K562 (cell line): ENCODE results near the gene CCDC69. TPM values are rescaled to one million over a fixed set of nuclear protein-coding genes. Genes with fewer than 3 reads are reported as not detected.

ENCODE experiments used
- CBFA2T2 ChIP-seq: fragments of 450-650 bp; conservative IDR thresholded peaks from 2 replicates; pipeline ENCODE4 v1.6.1; 2017; ENCODE audit warnings: mild to moderate bottlenecking
- CHD2 ChIP-seq: IDR thresholded peaks from 2 replicates; pipeline ENCODE4 v1.6.1; 2011; ENCODE audit warnings: low read depth, low read length
- CXXC5 ChIP-seq: fragments of 250-450 bp; sonication (Bioruptor Pico); IDR thresholded peaks from 2 replicates; pipeline ENCODE4 v1.8.0; 2022; ENCODE audit warnings: inconsistent platforms, mild to moderate bottlenecking, moderate library complexity
- EP300 ChIP-seq: IDR thresholded peaks from 2 replicates; pipeline ENCODE4 v1.6.1; 2012; ENCODE audit warnings: low read length, improper control_type of control experiment
- HSF4 ChIP-seq: fragments of 250-450 bp; sonication (Bioruptor Pico); IDR thresholded peaks from 2 replicates; pipeline ENCODE4 v2.1.2; 2022; ENCODE audit warnings: mild to moderate bottlenecking, moderate library complexity, borderline replicate concordance
- KDM5B ChIP-seq: fragments of 200-600 bp; sonication (generic); IDR thresholded peaks from 2 replicates; pipeline ENCODE4 v1.6.1; 2012; ENCODE audit warnings: low read depth, mild to moderate bottlenecking, moderate library complexity, low read length, control low read depth, inconsistent platforms; ENCODE audit not compliant: insufficient replicate concordance
- MCM7 ChIP-seq, 2 experiments: fragments of 450-650 bp; IDR thresholded peaks; 2 replicates each; pipeline ENCODE4 v1.6.1; 2016 to 2018
- NBN ChIP-seq: fragments of 450-650 bp; IDR thresholded peaks from 2 replicates; pipeline ENCODE4 v1.6.1; 2016; ENCODE audit warnings: low read depth, mild to moderate bottlenecking
- NFIX ChIP-seq: fragments of 250-450 bp; sonication (Bioruptor Pico); IDR thresholded peaks from 2 replicates; pipeline ENCODE4 v1.4.0; 2020; ENCODE audit warnings: low read depth, mild to moderate bottlenecking, moderate library complexity
- NFYB ChIP-seq: IDR thresholded peaks from 2 replicates; pipeline ENCODE4 v1.6.1; 2011; ENCODE audit warnings: mild to moderate bottlenecking, moderate library complexity; ENCODE audit not compliant: insufficient read length; ENCODE audit errors: extremely low read depth
- NR1H2 ChIP-seq: sonication (generic); formaldehyde crosslinking; IDR thresholded peaks from 2 replicates; pipeline ENCODE4 v1.4.0; 2020; ENCODE audit warnings: mild to moderate bottlenecking, missing genetic modification reagents
- RCOR1 ChIP-seq, 2 experiments: IDR thresholded peaks; 2 replicates each; pipeline ENCODE4 v1.6.1; 2012; ENCODE audit warnings: low read depth in 2 of 2, low read length in 2 of 2, borderline replicate concordance in 1 of 2, improper control_type of control experiment in 1 of 2
- SAFB2 ChIP-seq: fragments of 200-400 bp; formaldehyde crosslinking; IDR thresholded peaks from 2 replicates; pipeline ENCODE4 v1.6.1; 2018; ENCODE audit warnings: borderline replicate concordance, low read length, low read depth, moderate library complexity; ENCODE audit not compliant: severe bottlenecking
- polyA plus RNA-seq, 8 experiments: library from polyadenylated mRNA; depleted of rRNA in 4 of 8; stranded (reverse) in 5 of 8; unstranded in 3 of 8; fragments of >200 nt; fragmentation: Nextera tagmentation in 2 of 8; fragmentation: Illumina TruSeq in 1 of 8; extraction: Ambion mirVana in 2 of 8; extraction: Trizol in 1 of 8; gene quantifications; 2 replicates each; pipeline versions ENCODE4 v1.2.1 to v1.2.3, GENCODE V29; 2011 to 2014; ENCODE audit warnings: inconsistent platforms in 1 of 8, missing spikeins in 1 of 8
- total RNA-seq, 7 experiments: library from RNA; depleted of rRNA in 6 of 7; stranded (reverse); fragments of >200 nt in 6 of 7; fragmentation: Illumina TruSeq in 2 of 7; extraction: Trizol in 2 of 7; gene quantifications; 2 replicates each; pipeline versions ENCODE4 v1.2.1 to v1.2.3, GENCODE V29; 2011 to 2021; ENCODE audit warnings: low replicate concordance in 1 of 7
- TF ChIP-seq, protein P1 (sequence below): conservative IDR thresholded peaks from 2 replicates; pipeline ENCODE4 v1.6.1; 2011; ENCODE audit warnings: low read depth, mild to moderate bottlenecking, low read length; ENCODE audit not compliant: control insufficient read depth
- TF ChIP-seq, protein P2 (sequence below): fragments of 200-800 bp; sonication (Bioruptor generic); IDR thresholded peaks from 2 replicates; pipeline ENCODE4 v1.6.1; 2016; ENCODE audit warnings: missing genetic modification characterization, missing compliant biosample characterization
- TF ChIP-seq, protein P3 (sequence below): fragments of 250-450 bp; sonication (Bioruptor Pico); IDR thresholded peaks from 2 replicates; pipeline ENCODE4 v1.5.1; 2021; ENCODE audit warnings: mild to moderate bottlenecking
- TF ChIP-seq, protein P4 (sequence below), 2 experiments: fragments of 250-450 bp in 1 of 2; fragments of 450-650 bp in 1 of 2; sonication (Bioruptor Pico) in 1 of 2; IDR thresholded peaks; 2 replicates each; pipeline versions ENCODE4 v1.6.1 to v1.8.0; 2016 to 2021; ENCODE audit warnings: mild to moderate bottlenecking in 2 of 2, moderate library complexity in 2 of 2, missing compliant biosample characterization in 1 of 2, missing genetic modification characterization in 1 of 2

The CCDC69 gene
- total and polyA plus RNA-seq, 9 of the 15 experiments (the other 6 are each of a cell fraction or from before 2014, with no cell fraction given) = 0.65 to 12.2 (median 7.6) TPM

DNA sequence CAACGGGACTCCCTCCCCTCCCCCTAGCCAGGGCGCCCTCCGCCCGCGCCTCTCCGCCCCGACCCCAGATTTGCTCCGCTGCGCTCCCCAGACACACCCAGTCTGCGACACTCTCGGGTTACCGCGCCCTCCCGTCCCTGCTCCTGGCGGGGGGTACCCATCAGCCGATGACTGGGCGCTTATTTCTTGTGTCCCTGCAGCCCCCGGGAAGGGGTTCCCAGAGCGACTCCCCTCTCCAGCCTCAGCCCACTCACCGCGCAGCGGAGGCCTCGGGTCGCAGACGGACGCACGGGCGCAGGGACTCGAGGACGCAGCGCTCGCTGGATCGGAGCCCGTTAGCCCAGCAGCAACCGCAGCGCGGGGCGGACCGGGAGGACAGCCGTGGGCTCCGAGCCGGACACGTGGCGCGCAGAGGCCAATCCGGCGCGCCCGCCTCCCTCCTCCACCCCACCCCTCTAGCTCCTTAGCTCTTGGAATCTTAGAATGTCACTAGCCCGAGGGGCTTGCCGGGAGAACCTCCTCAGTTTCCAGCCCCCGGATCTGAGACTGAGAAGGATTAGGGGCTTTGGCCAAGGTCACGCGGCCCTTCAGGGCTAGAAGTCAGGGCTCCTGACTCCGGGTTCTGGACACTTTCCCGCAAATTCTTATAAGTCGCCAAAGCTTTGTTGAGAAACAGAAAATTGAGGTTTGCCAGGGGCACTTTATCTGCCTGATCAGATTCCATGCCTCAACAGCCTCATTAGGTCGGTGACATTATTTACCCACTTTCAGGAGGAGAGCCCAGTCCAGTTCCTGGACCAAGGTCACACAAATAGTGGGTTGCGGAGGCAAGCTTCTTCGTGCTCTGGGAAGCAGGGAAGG lies 66.2 kb downstream of the CCDC69 start, which contains the start of gene ANXA6 (continued):
- TF ChIP-seq, protein P1, sequence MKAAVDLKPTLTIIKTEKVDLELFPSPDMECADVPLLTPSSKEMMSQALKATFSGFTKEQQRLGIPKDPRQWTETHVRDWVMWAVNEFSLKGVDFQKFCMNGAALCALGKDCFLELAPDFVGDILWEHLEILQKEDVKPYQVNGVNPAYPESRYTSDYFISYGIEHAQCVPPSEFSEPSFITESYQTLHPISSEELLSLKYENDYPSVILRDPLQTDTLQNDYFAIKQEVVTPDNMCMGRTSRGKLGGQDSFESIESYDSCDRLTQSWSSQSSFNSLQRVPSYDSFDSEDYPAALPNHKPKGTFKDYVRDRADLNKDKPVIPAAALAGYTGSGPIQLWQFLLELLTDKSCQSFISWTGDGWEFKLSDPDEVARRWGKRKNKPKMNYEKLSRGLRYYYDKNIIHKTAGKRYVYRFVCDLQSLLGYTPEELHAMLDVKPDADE = peak; percentile 90; the same call in 1 of the 2 replicates
- peak; percentile 74 for TF ChIP-seq NFYB
- no peak for TF ChIP-seq NR1H2 (CRISPR knock-in tag)
- TF ChIP-seq CHD2 = no peak
- TF ChIP-seq, protein P2, sequence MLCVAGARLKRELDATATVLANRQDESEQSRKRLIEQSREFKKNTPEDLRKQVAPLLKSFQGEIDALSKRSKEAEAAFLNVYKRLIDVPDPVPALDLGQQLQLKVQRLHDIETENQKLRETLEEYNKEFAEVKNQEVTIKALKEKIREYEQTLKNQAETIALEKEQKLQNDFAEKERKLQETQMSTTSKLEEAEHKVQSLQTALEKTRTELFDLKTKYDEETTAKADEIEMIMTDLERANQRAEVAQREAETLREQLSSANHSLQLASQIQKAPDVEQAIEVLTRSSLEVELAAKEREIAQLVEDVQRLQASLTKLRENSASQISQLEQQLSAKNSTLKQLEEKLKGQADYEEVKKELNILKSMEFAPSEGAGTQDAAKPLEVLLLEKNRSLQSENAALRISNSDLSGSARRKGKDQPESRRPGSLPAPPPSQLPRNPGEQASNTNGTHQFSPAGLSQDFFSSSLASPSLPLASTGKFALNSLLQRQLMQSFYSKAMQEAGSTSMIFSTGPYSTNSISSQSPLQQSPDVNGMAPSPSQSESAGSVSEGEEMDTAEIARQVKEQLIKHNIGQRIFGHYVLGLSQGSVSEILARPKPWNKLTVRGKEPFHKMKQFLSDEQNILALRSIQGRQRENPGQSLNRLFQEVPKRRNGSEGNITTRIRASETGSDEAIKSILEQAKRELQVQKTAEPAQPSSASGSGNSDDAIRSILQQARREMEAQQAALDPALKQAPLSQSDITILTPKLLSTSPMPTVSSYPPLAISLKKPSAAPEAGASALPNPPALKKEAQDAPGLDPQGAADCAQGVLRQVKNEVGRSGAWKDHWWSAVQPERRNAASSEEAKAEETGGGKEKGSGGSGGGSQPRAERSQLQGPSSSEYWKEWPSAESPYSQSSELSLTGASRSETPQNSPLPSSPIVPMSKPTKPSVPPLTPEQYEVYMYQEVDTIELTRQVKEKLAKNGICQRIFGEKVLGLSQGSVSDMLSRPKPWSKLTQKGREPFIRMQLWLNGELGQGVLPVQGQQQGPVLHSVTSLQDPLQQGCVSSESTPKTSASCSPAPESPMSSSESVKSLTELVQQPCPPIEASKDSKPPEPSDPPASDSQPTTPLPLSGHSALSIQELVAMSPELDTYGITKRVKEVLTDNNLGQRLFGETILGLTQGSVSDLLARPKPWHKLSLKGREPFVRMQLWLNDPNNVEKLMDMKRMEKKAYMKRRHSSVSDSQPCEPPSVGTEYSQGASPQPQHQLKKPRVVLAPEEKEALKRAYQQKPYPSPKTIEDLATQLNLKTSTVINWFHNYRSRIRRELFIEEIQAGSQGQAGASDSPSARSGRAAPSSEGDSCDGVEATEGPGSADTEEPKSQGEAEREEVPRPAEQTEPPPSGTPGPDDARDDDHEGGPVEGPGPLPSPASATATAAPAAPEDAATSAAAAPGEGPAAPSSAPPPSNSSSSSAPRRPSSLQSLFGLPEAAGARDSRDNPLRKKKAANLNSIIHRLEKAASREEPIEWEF = no peak
- TF ChIP-seq, protein P3, sequence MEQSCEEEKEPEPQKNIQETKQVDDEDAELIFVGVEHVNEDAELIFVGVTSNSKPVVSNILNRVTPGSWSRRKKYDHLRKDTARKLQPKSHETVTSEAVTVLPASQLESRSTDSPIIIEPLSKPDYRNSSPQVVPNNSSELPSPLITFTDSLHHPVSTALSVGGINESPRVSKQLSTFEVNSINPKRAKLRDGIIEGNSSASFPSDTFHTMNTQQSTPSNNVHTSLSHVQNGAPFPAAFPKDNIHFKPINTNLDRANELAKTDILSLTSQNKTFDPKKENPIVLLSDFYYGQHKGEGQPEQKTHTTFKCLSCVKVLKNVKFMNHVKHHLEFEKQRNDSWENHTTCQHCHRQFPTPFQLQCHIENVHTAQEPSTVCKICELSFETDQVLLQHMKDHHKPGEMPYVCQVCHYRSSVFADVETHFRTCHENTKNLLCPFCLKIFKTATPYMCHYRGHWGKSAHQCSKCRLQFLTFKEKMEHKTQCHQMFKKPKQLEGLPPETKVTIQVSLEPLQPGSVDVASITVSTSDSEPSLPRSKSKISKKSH (CRISPR knock-in tag) = no peak
- 0 out of 2 replicates have a peak, but pooled peaks have one; percentile 13 for TF ChIP-seq EP300
- TF ChIP-seq MCM7 (IDR thresholded peaks at IDR 0.05) = no peak
- TF ChIP-seq CBFA2T2 = peak; percentile 56
- TF ChIP-seq KDM5B = peak; percentile 60
- TF ChIP-seq CXXC5 (CRISPR knock-in tag) = peak; percentile 94
- TF ChIP-seq, protein P4, sequence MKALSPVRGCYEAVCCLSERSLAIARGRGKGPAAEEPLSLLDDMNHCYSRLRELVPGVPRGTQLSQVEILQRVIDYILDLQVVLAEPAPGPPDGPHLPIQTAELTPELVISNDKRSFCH (CRISPR knock-in tag; IDR thresholded peaks at IDR 0.05) = no peak
- TF ChIP-seq, protein P4 (tag; IDR thresholded peaks at IDR 0.05) = no peak
- no peak for TF ChIP-seq SAFB2
- no peak for TF ChIP-seq NBN
- peak in 1 of 2 experiments; percentile 35; a peak in 1 of 4 replicates for TF ChIP-seq RCOR1 (IDR thresholded peaks at IDR 0.05; ENCODE audit: borderline replicate concordance in 1 of 2, low read depth in 2 of 2, low read length in 2 of 2)
- TF ChIP-seq HSF4 (CRISPR knock-in tag) = no peak
- no peak for TF ChIP-seq NFIX
